GM12873 (cell line): ENCODE results near the gene FGFRL1.

ENCODE experiments used
- CTCF ChIP-seq: IDR thresholded peaks from 2 replicates; pipeline ENCODE4 v1.5.1; 2012; ENCODE audit warnings: low read depth, mild to moderate bottlenecking, moderate library complexity, low read length, control low read depth; ENCODE audit not compliant: insufficient read depth; ENCODE audit errors: missing control alignments

Gene FGFRL1

GRCh38 chr4:971666-972500 lies 39.5 kb upstream of the FGFRL1 start:
- no peak for TF ChIP-seq CTCF

GRCh38 chr4:972651-973424 lies 38.6 kb upstream of the FGFRL1 start:
- no peak for TF ChIP-seq CTCF

GRCh38 chr4:973431-974397 lies 37.7 kb upstream of the FGFRL1 start, which contains the start of gene DGKQ:
TSS of gene DGKQ (minus strand) at chr4:973569. CDS start at chr4:973482, 87 bp downstream.
- TF ChIP-seq CTCF: no peak

GRCh38 chr4:974668-975067 lies 36.8 kb upstream of the FGFRL1 start:
- no peak for TF ChIP-seq CTCF

GRCh38 chr4:978957-979701 lies 32.3 kb upstream of the FGFRL1 start:
- no peak for TF ChIP-seq CTCF

- no peak for TF ChIP-seq CTCF
Observed at GRCh38 chr4:982291-982690, 29.1 kb upstream of the FGFRL1 start.
